Fibroblast of skin of scalp (primary cell): ENCODE data around the gene RFX4.
"Not testable (repeated sequence)": the region's sequence is repeated elsewhere in the genome, so short reads cannot be mapped to it uniquely, and the experiment has no call there.

ENCODE experiments used
- DNase-seq: peaks from one replicate; pipeline ENCODE4 v3.0.0-alpha.2; 2013

RFX4 gene

GRCh38 chr12:106647793-106648514 is 65.2 kb downstream of the RFX4 start:
- DNase-seq = no peak

GRCh38 chr12:106648736-106649135 is 65.9 kb downstream of the RFX4 start:
- no peak for DNase-seq

GRCh38 chr12:106651552-106651951 is 68.7 kb downstream of the RFX4 start:
- DNase-seq = no peak

- DNase-seq = no peak
Observed at GRCh38 chr12:106652510-106653015, 69.8 kb downstream of the RFX4 start.

GRCh38 chr12:106655577-106655976 is 72.8 kb downstream of the RFX4 start:
- no peak for DNase-seq

GRCh38 chr12:106657488-106657887 is 74.7 kb downstream of the RFX4 start:
- DNase-seq = no peak

- no peak for DNase-seq
Observed at GRCh38 chr12:106663385-106663784, 80.6 kb downstream of the RFX4 start.

GRCh38 chr12:106669216-106669615 is 86.4 kb downstream of the RFX4 start:
- DNase-seq = no peak

GRCh38 chr12:106670131-106670530 is 87.3 kb downstream of the RFX4 start:
- no peak for DNase-seq

- DNase-seq = no peak
Observed at GRCh38 chr12:106671840-106672239, 89.0 kb downstream of the RFX4 start.

GRCh38 chr12:106672314-106673025 is 89.7 kb downstream of the RFX4 start:
- no peak for DNase-seq

- DNase-seq = no peak
Observed at GRCh38 chr12:106673141-106673540, 90.3 kb downstream of the RFX4 start.

- DNase-seq = no peak
Observed at GRCh38 chr12:106675651-106676435, 93.0 kb downstream of the RFX4 start.

- DNase-seq = no peak
Observed at GRCh38 chr12:106679574-106679973, 96.8 kb downstream of the RFX4 start.

GRCh38 chr12:106680280-106680679 is 97.5 kb downstream of the RFX4 start:
- DNase-seq = no peak

GRCh38 chr12:106681210-106681609 is 98.4 kb downstream of the RFX4 start:
- DNase-seq = no peak

GRCh38 chr12:106682594-106683234 is 99.9 kb downstream of the RFX4 start:
- peak; percentile 4 for DNase-seq

GRCh38 chr12:106684497-106684896 is 101.7 kb downstream of the RFX4 start:
- DNase-seq = no peak

- DNase-seq = no peak
Observed at GRCh38 chr12:106685381-106685780, 102.6 kb downstream of the RFX4 start.

GRCh38 chr12:106687672-106688071 is 104.9 kb downstream of the RFX4 start:
- DNase-seq = no peak

GRCh38 chr12:106690569-106691305 is 107.9 kb downstream of the RFX4 start:
- no peak for DNase-seq

GRCh38 chr12:106692033-106692432 is 109.2 kb downstream of the RFX4 start:
- not testable (repeated sequence) for DNase-seq
